NCI-H2227 treated with DMSO at 0.1 percent for 48 hours (cell line): ENCODE data around the gene PFKL.
"Not testable (repeated sequence)": the region's sequence is repeated elsewhere in the genome, so short reads cannot be mapped to it uniquely, and the experiment has no call there.

Experiments
- DNase-seq: peaks from one replicate; lab custom pipeline; 2025; lab: John Stamatoyannopoulos, UW

Gene PFKL

GRCh38 chr21:44279354-44280260, 20.2 kb upstream of the PFKL start:
- DNase-seq = no peak

- DNase-seq = no peak
Observed at GRCh38 chr21:44281801-44282200, 18.1 kb upstream of the PFKL start.

- DNase-seq = no peak
Observed at GRCh38 chr21:44282370-44282769, 17.5 kb upstream of the PFKL start.

GRCh38 chr21:44283211-44283785, 16.6 kb upstream of the PFKL start:
- not testable (repeated sequence) for DNase-seq

- no peak for DNase-seq
Observed at GRCh38 chr21:44283948-44284347, 15.9 kb upstream of the PFKL start.

GRCh38 chr21:44285138-44285992, 14.5 kb upstream of the PFKL start, which contains the start of gene AIRE:
Gene AIRE, plus strand, starts transcription at chr21:44285876. Its CDS starts 131 bp downstream, at chr21:44286007.
- DNase-seq = no peak

- DNase-seq = no peak
Observed at GRCh38 chr21:44286086-44286715, 13.7 kb upstream of the PFKL start.

GRCh38 chr21:44286716-44287632, 12.9 kb upstream of the PFKL start:
- no peak for DNase-seq

- no peak for DNase-seq
Observed at GRCh38 chr21:44288251-44289110, 11.4 kb upstream of the PFKL start.

GRCh38 chr21:44289381-44290010, 10.4 kb upstream of the PFKL start:
- no peak for DNase-seq

- no peak for DNase-seq
Observed at GRCh38 chr21:44290327-44291077, 9.4 kb upstream of the PFKL start.

GRCh38 chr21:44291078-44291935, 8.5 kb upstream of the PFKL start:
- DNase-seq = no peak

GRCh38 chr21:44291936-44292811, 7.7 kb upstream of the PFKL start:
- DNase-seq = no peak

- no peak for DNase-seq
Observed at GRCh38 chr21:44292812-44293195, 7.0 kb upstream of the PFKL start.

- DNase-seq = no peak
Observed at GRCh38 chr21:44293551-44294231, 6.2 kb upstream of the PFKL start.
